HCT116 (cell line): Measurements from ENCODE around the gene PBX1. TPM values are rescaled to one million over a fixed set of nuclear protein-coding genes. Genes with fewer than 3 reads are reported as not detected.

ENCODE experiments used
- ATAC-seq: fragments of 200-7000 bp; cut with Tn5 transposase; 2 replicates; pipeline ENCODE4 v1.9.1; 2020; ENCODE audit warnings: mild to moderate bottlenecking, moderate library complexity
- BruUV-seq: library from RNA; stranded (reverse); fragments of 400-500 nt; replicated peaks from 2 replicates; lab custom pipeline; 2021; lab: Mats Ljungman, UMichigan
- CTCF ChIA-PET: fragments of 300-600 bp; sonication (Branson Sonifier 250); formaldehyde crosslinking; loops from one replicate; lab custom pipeline; 2021; ENCODE audit warnings: antibody characterized with exemption; lab: Charles Lee
- POLR2A ChIA-PET: fragments of 300-600, 350-600 bp; sonication (Branson Sonifier 250); formaldehyde crosslinking; loops from one replicate; lab custom pipeline; 2021; ENCODE audit warnings: antibody characterized with exemption; lab: Charles Lee
- RAD21 ChIA-PET, 2 experiments: fragments of 300-600 bp; sonication (Branson Sonifier 250); formaldehyde crosslinking; loops; one replicate each; lab custom pipeline; 2023; ENCODE audit warnings: low total read pairs in 2 of 2; ENCODE audit not compliant: uncharacterized antibody in 2 of 2, unreplicated experiment in 2 of 2, low non-redundant PET in 1 of 2; lab: Charles Lee
- DNase-seq: peaks from one replicate; pipeline ENCODE4 v3.0.0-alpha.2; 2010; ENCODE audit warnings: low read depth, low spot score
- H2AFZ ChIP-seq: fragments of 200-600 bp; shearing (Covaris generic), sonication (generic); 2 replicates; pipeline ENCODE4 v1.6.1; 2017; ENCODE audit warnings: low read depth, mixed run types, mixed read lengths, antibody characterized with exemption, low read length; ENCODE audit not compliant: poor library complexity, severe bottlenecking
- H3K27ac ChIP-seq: 2 replicates; pipeline ENCODE4 v1.5.1; 2012; ENCODE audit warnings: low read depth, low read length
- H3K27me3 ChIP-seq: fragments of 200-600 bp; sonication (generic); 2 replicates; pipeline ENCODE4 v1.6.1; 2016; ENCODE audit warnings: mixed run types, low read length, mixed read lengths; ENCODE audit not compliant: insufficient read depth
- H3K36me3 ChIP-seq, 2 experiments: fragments of 200-500 bp in 1 of 2; fragments of 200-600 bp in 1 of 2; sonication (Bioruptor generic) in 1 of 2; sonication (generic) in 1 of 2; 2 replicates each; pipeline versions ENCODE4 v1.5.1 to v1.6.1; 2014 to 2016; ENCODE audit warnings: low read length in 2 of 2, inconsistent platforms in 1 of 2, mixed read lengths in 1 of 2, mixed run types in 1 of 2; ENCODE audit not compliant: insufficient read depth in 2 of 2, control insufficient read depth in 1 of 2
- H3K4me1 ChIP-seq, 2 experiments: fragments of 200-600 bp in 1 of 2; sonication (generic) in 1 of 2; 2 replicates each; pipeline versions ENCODE4 v1.5.1 to v1.6.1; 2012 to 2017; ENCODE audit warnings: low read length in 2 of 2, inconsistent platforms in 1 of 2, mild to moderate bottlenecking in 1 of 2, mixed read lengths in 1 of 2, mixed run types in 1 of 2, moderate library complexity in 1 of 2; ENCODE audit not compliant: insufficient read depth in 2 of 2, control insufficient read depth in 1 of 2
- H3K4me2 ChIP-seq: fragments of 200-600 bp; sonication (generic); 2 replicates; pipeline ENCODE4 v1.6.1; 2017; ENCODE audit warnings: mixed run types, low read length, mixed read lengths
- H3K4me3 ChIP-seq, 2 experiments: fragments of 200-600 bp in 1 of 2; sonication (generic) in 1 of 2; replicated peaks in 1 of 2; 2 replicates each; pipeline ENCODE4 v1.5.1; 2011 to 2016; ENCODE audit warnings: low read length in 2 of 2, control low read depth in 1 of 2, low read depth in 1 of 2, mild to moderate bottlenecking in 1 of 2, mixed read lengths in 1 of 2, mixed run types in 1 of 2
- H3K79me2 ChIP-seq: fragments of 200-600 bp; sonication (generic); 2 replicates; pipeline ENCODE4 v1.6.1; 2017; ENCODE audit warnings: mild to moderate bottlenecking, mixed run types, low read length, moderate library complexity, mixed read lengths; ENCODE audit not compliant: insufficient read depth
- H3K9ac ChIP-seq: fragments of 200-600 bp; sonication (generic); 2 replicates; pipeline ENCODE4 v1.6.1; 2016; ENCODE audit warnings: low read length, mixed read lengths
- H3K9me2 ChIP-seq: fragments of 200-600 bp; sonication (generic), shearing (Covaris generic); 2 replicates; pipeline ENCODE4 v1.6.1; 2017; ENCODE audit warnings: mixed run types, mild to moderate bottlenecking, moderate library complexity; ENCODE audit not compliant: insufficient read depth
- H3K9me3 ChIP-seq, 2 experiments: fragments of 200-500 bp in 1 of 2; fragments of 200-600 bp in 1 of 2; sonication (Bioruptor generic) in 1 of 2; sonication (generic) in 1 of 2; 2 replicates each; pipeline ENCODE4 v1.6.1; 2014 to 2017; ENCODE audit warnings: low read length in 2 of 2, mixed read lengths in 2 of 2, inconsistent platforms in 1 of 2, low read depth in 1 of 2, mild to moderate bottlenecking in 1 of 2, mixed run types in 1 of 2, moderate library complexity in 1 of 2; ENCODE audit not compliant: control insufficient read depth in 1 of 2, insufficient read depth in 1 of 2
- H4K20me1 ChIP-seq: fragments of 200-600 bp; sonication (generic), shearing (Covaris generic); 2 replicates; pipeline ENCODE4 v1.6.1; 2017; ENCODE audit warnings: mixed run types, mild to moderate bottlenecking, moderate library complexity; ENCODE audit not compliant: insufficient read depth
- ATF3 ChIP-seq: IDR thresholded peaks from 2 replicates; pipeline ENCODE4 v1.6.1; 2012
- CBX3 ChIP-seq: IDR thresholded peaks from 2 replicates; pipeline ENCODE4 v1.6.1; 2012; ENCODE audit warnings: low read depth
- EGR1 ChIP-seq: IDR thresholded peaks from 2 replicates; pipeline ENCODE4 v1.6.1; 2012; ENCODE audit warnings: low read depth
- ELF1 ChIP-seq: IDR thresholded peaks from 2 replicates; pipeline ENCODE4 v1.6.1; 2012; ENCODE audit warnings: low read depth, borderline replicate concordance
- EZH2 ChIP-seq: fragments of 200-600 bp; sonication (generic); IDR thresholded peaks from 2 replicates; pipeline ENCODE4 v1.6.1; 2017; ENCODE audit warnings: antibody characterized with exemption, mixed run types
- EZH2phosphoT487 ChIP-seq: fragments of 200-600 bp; IDR thresholded peaks from 2 replicates; pipeline ENCODE4 v1.6.1; 2018; ENCODE audit warnings: antibody characterized with exemption, borderline replicate concordance
- FOSL1 ChIP-seq: IDR thresholded peaks from 2 replicates; pipeline ENCODE4 v1.6.1; 2012; ENCODE audit warnings: low read depth
- JUND ChIP-seq: IDR thresholded peaks from 2 replicates; pipeline ENCODE4 v1.6.1; 2012
- RAD21 ChIP-seq: IDR thresholded peaks from 2 replicates; pipeline ENCODE4 v1.6.1; 2012; ENCODE audit warnings: low read depth, mild to moderate bottlenecking
- SIN3A ChIP-seq: IDR thresholded peaks from 2 replicates; pipeline ENCODE4 v1.6.1; 2012; ENCODE audit warnings: low read depth
- SRF ChIP-seq: IDR thresholded peaks from 2 replicates; pipeline ENCODE4 v1.6.1; 2012; ENCODE audit warnings: low read depth
- TCF7L2 ChIP-seq: IDR thresholded peaks from 2 replicates; pipeline ENCODE4 v1.7.0; 2011; ENCODE audit warnings: borderline replicate concordance, inconsistent platforms; ENCODE audit not compliant: insufficient read depth, insufficient read length; ENCODE audit errors: extremely low read depth
- YY1 ChIP-seq: IDR thresholded peaks from 2 replicates; pipeline ENCODE4 v1.6.1; 2011; ENCODE audit warnings: low read length, low read depth, moderate library complexity, mild to moderate bottlenecking; ENCODE audit not compliant: insufficient replicate concordance; ENCODE audit errors: extremely low read depth
- ZFX ChIP-seq: fragments of 450-650 bp; IDR thresholded peaks from 2 replicates; pipeline ENCODE4 v1.6.1; 2017
- ZNF274 ChIP-seq: fragments of 200-500 bp; sonication (Bioruptor generic); IDR thresholded peaks from 2 replicates; pipeline ENCODE4 v1.6.1; 2014; ENCODE audit warnings: mild to moderate bottlenecking, low read depth, low read length, inconsistent platforms
- intact Hi-C: fragments of 100-400 bp; cut with micrococcal nuclease; formaldehyde crosslinking; loops from 2 replicates; pipeline ENCODE4 v1.10.0; 2022
- total RNA-seq: library from RNA; stranded (reverse); gene quantifications from one replicate; pipeline ENCODE4 v1.2.1, GENCODE V29; 2021; ENCODE audit not compliant: unreplicated experiment
- TF ChIP-seq, protein P1 (sequence below): IDR thresholded peaks from 2 replicates; pipeline ENCODE4 v1.6.1; 2012
- TF ChIP-seq, protein P2 (sequence below), 3 experiments: fragments of 200-600 bp in 1 of 3; sonication (generic) in 1 of 3; IDR thresholded peaks in 2 of 3; conservative IDR thresholded peaks in 1 of 3; 2 replicates each; pipeline ENCODE4 v1.5.1; 2012 to 2017; ENCODE audit warnings: low read depth in 2 of 3, low read length in 2 of 3, antibody characterized with exemption in 1 of 3, borderline replicate concordance in 1 of 3, control low read depth in 1 of 3, mild to moderate bottlenecking in 1 of 3, mixed read lengths in 1 of 3, mixed run types in 1 of 3, moderate library complexity in 1 of 3; ENCODE audit not compliant: insufficient read depth in 1 of 3
- TF ChIP-seq, protein P3 (sequence below): IDR thresholded peaks from 2 replicates; pipeline ENCODE4 v1.6.1; 2011; ENCODE audit warnings: mild to moderate bottlenecking, low read length, moderate library complexity; ENCODE audit not compliant: insufficient replicate concordance; ENCODE audit errors: extremely low read depth
- TF ChIP-seq, protein P4 (sequence below): IDR thresholded peaks from 2 replicates; pipeline ENCODE4 v1.6.1; 2012; ENCODE audit warnings: low read depth

PBX1 gene
- total RNA-seq, 1 experiment from 2014 or later = 29.6 TPM

DNA sequence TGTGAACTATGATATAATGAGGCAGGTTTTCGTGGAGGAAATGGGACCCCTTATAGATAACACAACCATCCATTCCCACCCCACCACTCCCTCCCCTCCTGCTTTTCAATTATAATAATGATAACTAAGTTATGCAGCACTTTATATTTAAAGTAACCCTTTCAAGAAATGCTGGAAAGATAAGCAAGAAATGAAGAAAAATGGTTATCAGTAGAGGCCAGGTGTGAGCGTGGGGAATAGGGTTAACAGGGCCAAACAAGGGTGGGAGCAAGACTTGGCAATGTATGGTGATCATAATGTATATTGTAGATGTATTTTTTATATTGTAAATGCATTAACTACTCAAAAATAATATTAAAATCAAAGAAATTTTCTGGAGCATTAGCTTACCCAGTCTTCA lies 133.4 kb downstream of the PBX1 start:
- RAD21 ChIA-PET = no interaction called here
- intact Hi-C loops = no loop called here

More for the DNA sequence above, 133.4 kb downstream of the PBX1 start:
- BruUV-seq = no TSS peak
- no peaks in the 10 kb centered on the region for H4K20me1 ChIP-seq
- ChIA-PET POLR2A (no interaction called here), CTCF (no interaction called here)
- DNase-seq = no peak
- no peaks in the 10 kb centered on the region for H3K27me3 ChIP-seq
- H3K9ac ChIP-seq = no peak overlapping the region
- ATAC-seq = no peak
- H3K27ac ChIP-seq = no peak overlapping the region
- no peak overlapping the region for H3K4me3 ChIP-seq
- no peaks in the 10 kb centered on the region for H3K79me2 ChIP-seq
- H3K9me3 ChIP-seq = no peaks in the 10 kb centered on the region
- H3K4me2 ChIP-seq = no peak overlapping the region
- H3K36me3 ChIP-seq = no peaks in the 10 kb centered on the region
- no peaks in the 10 kb centered on the region for H3K4me1 ChIP-seq
- TF ChIP-seq ZFX = no peak
- TF ChIP-seq EZH2 = no peak
- TF ChIP-seq EGR1 = no peak
- TF ChIP-seq ATF3 = no peak
- TF ChIP-seq EZH2phosphoT487 = no peak
- no peak for TF ChIP-seq JUND
- TF ChIP-seq YY1 = no peak
- TF ChIP-seq RAD21 = no peak
- TF ChIP-seq, protein P1, sequence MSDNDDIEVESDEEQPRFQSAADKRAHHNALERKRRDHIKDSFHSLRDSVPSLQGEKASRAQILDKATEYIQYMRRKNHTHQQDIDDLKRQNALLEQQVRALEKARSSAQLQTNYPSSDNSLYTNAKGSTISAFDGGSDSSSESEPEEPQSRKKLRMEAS = no peak
- TF ChIP-seq SIN3A = no peak
- TF ChIP-seq ZNF274 = no peak
- TF ChIP-seq, protein P2, sequence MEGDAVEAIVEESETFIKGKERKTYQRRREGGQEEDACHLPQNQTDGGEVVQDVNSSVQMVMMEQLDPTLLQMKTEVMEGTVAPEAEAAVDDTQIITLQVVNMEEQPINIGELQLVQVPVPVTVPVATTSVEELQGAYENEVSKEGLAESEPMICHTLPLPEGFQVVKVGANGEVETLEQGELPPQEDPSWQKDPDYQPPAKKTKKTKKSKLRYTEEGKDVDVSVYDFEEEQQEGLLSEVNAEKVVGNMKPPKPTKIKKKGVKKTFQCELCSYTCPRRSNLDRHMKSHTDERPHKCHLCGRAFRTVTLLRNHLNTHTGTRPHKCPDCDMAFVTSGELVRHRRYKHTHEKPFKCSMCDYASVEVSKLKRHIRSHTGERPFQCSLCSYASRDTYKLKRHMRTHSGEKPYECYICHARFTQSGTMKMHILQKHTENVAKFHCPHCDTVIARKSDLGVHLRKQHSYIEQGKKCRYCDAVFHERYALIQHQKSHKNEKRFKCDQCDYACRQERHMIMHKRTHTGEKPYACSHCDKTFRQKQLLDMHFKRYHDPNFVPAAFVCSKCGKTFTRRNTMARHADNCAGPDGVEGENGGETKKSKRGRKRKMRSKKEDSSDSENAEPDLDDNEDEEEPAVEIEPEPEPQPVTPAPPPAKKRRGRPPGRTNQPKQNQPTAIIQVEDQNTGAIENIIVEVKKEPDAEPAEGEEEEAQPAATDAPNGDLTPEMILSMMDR (IDR thresholded peaks at IDR 0.05 in 2 of 3, conservative IDR thresholded peaks at IDR 0.05 in 1 of 3; ENCODE audit: borderline replicate concordance in 1 of 3, insufficient read depth in 1 of 3, low read depth in 2 of 3, low read length in 2 of 3) = no peak
- TF ChIP-seq, protein P3, sequence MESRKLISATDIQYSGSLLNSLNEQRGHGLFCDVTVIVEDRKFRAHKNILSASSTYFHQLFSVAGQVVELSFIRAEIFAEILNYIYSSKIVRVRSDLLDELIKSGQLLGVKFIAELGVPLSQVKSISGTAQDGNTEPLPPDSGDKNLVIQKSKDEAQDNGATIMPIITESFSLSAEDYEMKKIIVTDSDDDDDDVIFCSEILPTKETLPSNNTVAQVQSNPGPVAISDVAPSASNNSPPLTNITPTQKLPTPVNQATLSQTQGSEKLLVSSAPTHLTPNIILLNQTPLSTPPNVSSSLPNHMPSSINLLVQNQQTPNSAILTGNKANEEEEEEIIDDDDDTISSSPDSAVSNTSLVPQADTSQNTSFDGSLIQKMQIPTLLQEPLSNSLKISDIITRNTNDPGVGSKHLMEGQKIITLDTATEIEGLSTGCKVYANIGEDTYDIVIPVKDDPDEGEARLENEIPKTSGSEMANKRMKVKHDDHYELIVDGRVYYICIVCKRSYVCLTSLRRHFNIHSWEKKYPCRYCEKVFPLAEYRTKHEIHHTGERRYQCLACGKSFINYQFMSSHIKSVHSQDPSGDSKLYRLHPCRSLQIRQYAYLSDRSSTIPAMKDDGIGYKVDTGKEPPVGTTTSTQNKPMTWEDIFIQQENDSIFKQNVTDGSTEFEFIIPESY = no peak
- TF ChIP-seq SRF = no peak
- no peak for TF ChIP-seq FOSL1
- no peak for TF ChIP-seq TCF7L2
- TF ChIP-seq CBX3 = no peak
- TF ChIP-seq, protein P4, sequence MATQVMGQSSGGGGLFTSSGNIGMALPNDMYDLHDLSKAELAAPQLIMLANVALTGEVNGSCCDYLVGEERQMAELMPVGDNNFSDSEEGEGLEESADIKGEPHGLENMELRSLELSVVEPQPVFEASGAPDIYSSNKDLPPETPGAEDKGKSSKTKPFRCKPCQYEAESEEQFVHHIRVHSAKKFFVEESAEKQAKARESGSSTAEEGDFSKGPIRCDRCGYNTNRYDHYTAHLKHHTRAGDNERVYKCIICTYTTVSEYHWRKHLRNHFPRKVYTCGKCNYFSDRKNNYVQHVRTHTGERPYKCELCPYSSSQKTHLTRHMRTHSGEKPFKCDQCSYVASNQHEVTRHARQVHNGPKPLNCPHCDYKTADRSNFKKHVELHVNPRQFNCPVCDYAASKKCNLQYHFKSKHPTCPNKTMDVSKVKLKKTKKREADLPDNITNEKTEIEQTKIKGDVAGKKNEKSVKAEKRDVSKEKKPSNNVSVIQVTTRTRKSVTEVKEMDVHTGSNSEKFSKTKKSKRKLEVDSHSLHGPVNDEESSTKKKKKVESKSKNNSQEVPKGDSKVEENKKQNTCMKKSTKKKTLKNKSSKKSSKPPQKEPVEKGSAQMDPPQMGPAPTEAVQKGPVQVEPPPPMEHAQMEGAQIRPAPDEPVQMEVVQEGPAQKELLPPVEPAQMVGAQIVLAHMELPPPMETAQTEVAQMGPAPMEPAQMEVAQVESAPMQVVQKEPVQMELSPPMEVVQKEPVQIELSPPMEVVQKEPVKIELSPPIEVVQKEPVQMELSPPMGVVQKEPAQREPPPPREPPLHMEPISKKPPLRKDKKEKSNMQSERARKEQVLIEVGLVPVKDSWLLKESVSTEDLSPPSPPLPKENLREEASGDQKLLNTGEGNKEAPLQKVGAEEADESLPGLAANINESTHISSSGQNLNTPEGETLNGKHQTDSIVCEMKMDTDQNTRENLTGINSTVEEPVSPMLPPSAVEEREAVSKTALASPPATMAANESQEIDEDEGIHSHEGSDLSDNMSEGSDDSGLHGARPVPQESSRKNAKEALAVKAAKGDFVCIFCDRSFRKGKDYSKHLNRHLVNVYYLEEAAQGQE = no peak
- TF ChIP-seq ELF1 = no peak
- no peak overlapping the region for H2AFZ ChIP-seq
- no peaks in the 10 kb centered on the region for H3K9me2 ChIP-seq
